Fibroblast of lung (primary cell): ENCODE results near the gene CRACR2A. TPM values are rescaled to one million over a fixed set of nuclear protein-coding genes. Genes with fewer than 3 reads are reported as not detected.

Experiments
- DNase-seq, 2 donors: peaks; one replicate each; pipeline versions ENCODE4 v3.0.0 to v3.0.0-alpha.2; 2010; ENCODE audit warnings: low read depth in 2 of 2
- H2AFZ ChIP-seq: 2 replicates; pipeline ENCODE4 v1.5.1; 2012; ENCODE audit warnings: low read length, control low read depth, inconsistent platforms
- H3K27ac ChIP-seq: 2 replicates; pipeline ENCODE4 v1.5.1; 2011; ENCODE audit warnings: low read length, control low read depth; ENCODE audit not compliant: insufficient read depth
- H3K27me3 ChIP-seq: 2 replicates; pipeline ENCODE4 v1.5.1; 2011; ENCODE audit warnings: mild to moderate bottlenecking, low read length; ENCODE audit not compliant: control insufficient read depth, insufficient read depth
- H3K36me3 ChIP-seq: 2 replicates; pipeline ENCODE4 v1.5.1; 2011; ENCODE audit warnings: low read length; ENCODE audit not compliant: control insufficient read depth, insufficient read depth
- H3K4me1 ChIP-seq: 2 replicates; pipeline ENCODE4 v1.5.1; 2011; ENCODE audit warnings: low read length; ENCODE audit not compliant: control insufficient read depth, insufficient read depth; ENCODE audit errors: extremely low read depth
- H3K4me2 ChIP-seq: 2 replicates; pipeline ENCODE4 v1.5.1; 2011; ENCODE audit warnings: low read length, control low read depth; ENCODE audit not compliant: insufficient read depth; ENCODE audit errors: extremely low read depth
- H3K4me3 ChIP-seq, 4 experiments: fragments of 200-600 bp in 1 of 4; sonication (generic) in 1 of 4; replicated peaks in 1 of 4; 2 replicates each; pipeline ENCODE4 v1.5.1; 2011 to 2016; ENCODE audit warnings: low read length in 4 of 4, low read depth in 3 of 4, mild to moderate bottlenecking in 3 of 4, control low read depth in 2 of 4, inconsistent platforms in 1 of 4, mixed read lengths in 1 of 4; ENCODE audit not compliant: insufficient read depth in 1 of 4; ENCODE audit errors: control extremely low read depth in 1 of 4
- H3K79me2 ChIP-seq: 2 replicates; pipeline ENCODE4 v1.5.1; 2012; ENCODE audit warnings: mild to moderate bottlenecking, low read length, inconsistent platforms; ENCODE audit not compliant: control insufficient read depth, insufficient read depth
- H3K9ac ChIP-seq: 2 replicates; pipeline ENCODE4 v1.5.1; 2011; ENCODE audit warnings: mild to moderate bottlenecking, low read length, control low read depth; ENCODE audit not compliant: insufficient read depth
- H3K9me3 ChIP-seq: 2 replicates; pipeline ENCODE4 v1.5.1; 2012; ENCODE audit warnings: low read depth, low read length; ENCODE audit not compliant: control insufficient read depth, insufficient read depth
- H4K20me1 ChIP-seq: 2 replicates; pipeline ENCODE4 v1.5.1; 2011; ENCODE audit warnings: low read length; ENCODE audit not compliant: control insufficient read depth, insufficient read depth; ENCODE audit errors: extremely low read depth
- CTCF ChIP-seq, 2 donors: IDR thresholded peaks in 1 of 2; conservative IDR thresholded peaks in 1 of 2; 1 replicate in 1 of 2; 2 replicates in 1 of 2; pipeline ENCODE4 v1.5.1; 2011 to 2012; ENCODE audit warnings: low read length in 2 of 2, control low read depth in 1 of 2, inconsistent platforms in 1 of 2, low read depth in 1 of 2, mild to moderate bottlenecking in 1 of 2
- EZH2 ChIP-seq: IDR thresholded peaks from 2 replicates; pipeline ENCODE4 v1.5.1; 2012; ENCODE audit warnings: low read length, control low read depth, mild to moderate bottlenecking; ENCODE audit errors: missing control alignments
- polyA plus RNA-seq, 2 donors: library from polyadenylated mRNA; depleted of rRNA in 1 of 2; stranded (reverse) in 1 of 2; unstranded in 1 of 2; fragments of >200 nt; gene quantifications; 2 replicates each; pipeline ENCODE4 v1.2.1, GENCODE V29; 2011 to 2012; ENCODE audit warnings: missing spikeins in 1 of 2
- total RNA-seq: library from RNA; depleted of rRNA; stranded (reverse); fragments of >200 nt; gene quantifications from 2 replicates; pipeline ENCODE4 v1.2.1, GENCODE V29; 2014

Gene CRACR2A
- total and polyA plus RNA-seq, 2 donors (not counting 1 experiment from before 2014, with no cell fraction given), result 5.8 to 5.9 TPM

DNA sequence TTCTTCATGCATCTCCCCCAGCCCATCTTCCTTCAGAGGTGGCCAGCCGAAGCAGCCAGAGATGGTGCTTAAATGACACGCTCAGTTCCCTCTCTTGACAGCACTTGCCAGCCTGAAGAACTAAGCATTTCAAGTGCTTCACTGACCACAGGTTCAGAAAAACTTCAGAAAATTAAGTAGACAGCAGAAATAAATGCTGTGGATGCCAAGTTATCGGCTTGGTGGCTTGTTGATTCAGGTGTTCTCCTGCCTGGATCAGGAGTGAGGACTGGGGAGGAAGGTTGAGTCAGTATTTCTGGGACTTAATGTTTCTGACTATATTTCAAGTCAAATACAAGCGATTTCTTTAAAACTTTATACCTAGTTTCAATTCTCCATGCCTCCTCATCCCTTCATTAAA is 58.2 kb downstream of the CRACR2A start:
- Histone ChIP-seq H3K4me3 (no peak overlapping the region), H3K4me1 (peaks cover 14% of the 10 kb centered on the region), H3K79me2 (no peaks in the 10 kb centered on the region), H3K9ac (no peak overlapping the region), H3K9me3 (no peaks in the 10 kb centered on the region), H2AFZ (no peak overlapping the region), H3K36me3 (no peaks in the 10 kb centered on the region), H4K20me1 (no peaks in the 10 kb centered on the region), H3K4me2 (no peak overlapping the region), H3K27ac (no peak overlapping the region), H3K27me3 (no peaks in the 10 kb centered on the region)
- no peak for DNase-seq
- TF ChIP-seq EZH2 (no peak), CTCF (conservative IDR thresholded peaks at IDR 0.05 in 1 of 2, IDR thresholded peaks at IDR 0.05 in 1 of 2; ENCODE audit: low read depth in 1 of 2, low read length in 2 of 2) (no peak)

- no peak overlapping the region for H2AFZ ChIP-seq
- no peak for DNase-seq
- H3K27ac ChIP-seq, result no peak overlapping the region
- TF ChIP-seq CTCF (conservative IDR thresholded peaks at IDR 0.05 in 1 of 2, IDR thresholded peaks at IDR 0.05 in 1 of 2; ENCODE audit: low read depth in 1 of 2, low read length in 2 of 2) (no peak), EZH2 (no peak)
- H3K36me3 ChIP-seq, result no peaks in the 10 kb centered on the region
- H3K4me2 ChIP-seq, result no peak overlapping the region
- no peaks in the 10 kb centered on the region for H3K79me2 ChIP-seq
- no peaks in the 10 kb centered on the region for H3K9me3 ChIP-seq
- no peak overlapping the region for H3K4me3 ChIP-seq
- peaks cover 5% of the 10 kb centered on the region for H3K4me1 ChIP-seq
- H3K9ac ChIP-seq, result no peak overlapping the region
- H4K20me1 ChIP-seq, result no peaks in the 10 kb centered on the region
- no peaks in the 10 kb centered on the region for H3K27me3 ChIP-seq
Observed at GRCh38 chr12:3692616-3693365, 60.1 kb downstream of the CRACR2A start.

DNA sequence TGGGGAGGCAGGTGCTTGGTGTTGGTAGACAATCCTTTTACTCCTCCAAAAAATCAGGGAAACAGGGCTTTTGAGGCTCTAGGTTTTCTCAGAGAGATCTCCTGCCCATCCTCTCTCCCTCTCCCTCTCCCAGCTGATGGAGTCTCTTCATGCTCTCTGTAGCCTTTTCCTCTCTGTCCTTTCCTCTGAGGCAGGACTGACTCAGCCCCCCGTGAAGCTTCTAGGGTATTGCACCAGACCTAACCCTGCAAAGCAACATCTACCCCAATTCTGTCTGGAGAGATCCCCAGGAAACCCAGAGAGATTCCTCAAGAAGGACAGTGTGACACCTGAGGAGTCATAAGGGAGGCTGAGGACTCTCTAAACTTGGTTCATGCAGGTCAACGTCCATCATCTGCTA is 66.4 kb downstream of the CRACR2A start:
- no peaks in the 10 kb centered on the region for H3K79me2 ChIP-seq
- H3K4me3 ChIP-seq, result no peak overlapping the region
- H3K9me3 ChIP-seq, result no peaks in the 10 kb centered on the region
- H3K4me1 ChIP-seq, result no peaks in the 10 kb centered on the region
- H3K36me3 ChIP-seq, result no peaks in the 10 kb centered on the region
- DNase-seq, result no peak
- H2AFZ ChIP-seq, result no peak overlapping the region
- no peaks in the 10 kb centered on the region for H3K27me3 ChIP-seq
- no peak overlapping the region for H3K27ac ChIP-seq
- H3K4me2 ChIP-seq, result no peak overlapping the region
- TF ChIP-seq CTCF (conservative IDR thresholded peaks at IDR 0.05 in 1 of 2, IDR thresholded peaks at IDR 0.05 in 1 of 2; ENCODE audit: low read depth in 1 of 2, low read length in 2 of 2), result no peak
- no peak for TF ChIP-seq EZH2
- H3K9ac ChIP-seq, result no peak overlapping the region
- no peaks in the 10 kb centered on the region for H4K20me1 ChIP-seq
